T1000 (cell line): Measurements from ENCODE around the gene IER3.

Source experiments
- DNase-seq: peaks from one replicate; lab custom pipeline; 2025; ENCODE audit warnings: mixed read lengths; lab: John Stamatoyannopoulos, UW

IER3 gene

DNA sequence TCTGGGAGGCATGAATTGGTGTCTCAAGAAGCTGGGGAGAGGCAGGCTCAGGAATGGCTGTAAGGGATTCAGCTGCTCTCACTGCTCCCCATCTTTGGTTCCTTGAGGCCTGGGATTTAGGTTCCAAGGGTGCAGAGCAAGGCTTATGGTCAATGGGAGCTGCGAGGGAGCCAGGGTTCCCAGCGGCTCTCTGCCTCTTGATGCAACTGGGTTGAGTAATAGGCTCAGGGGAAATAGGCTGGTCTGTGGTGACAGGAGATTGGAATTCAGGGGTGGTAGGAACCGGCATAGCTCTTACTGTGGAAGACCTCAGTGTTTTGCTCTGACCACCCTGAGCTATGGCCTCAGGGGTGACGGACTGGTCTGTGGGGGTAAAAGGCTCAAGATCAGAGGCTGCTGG lies 40.5 kb downstream of the IER3 start:
- no peak for DNase-seq

DNA sequence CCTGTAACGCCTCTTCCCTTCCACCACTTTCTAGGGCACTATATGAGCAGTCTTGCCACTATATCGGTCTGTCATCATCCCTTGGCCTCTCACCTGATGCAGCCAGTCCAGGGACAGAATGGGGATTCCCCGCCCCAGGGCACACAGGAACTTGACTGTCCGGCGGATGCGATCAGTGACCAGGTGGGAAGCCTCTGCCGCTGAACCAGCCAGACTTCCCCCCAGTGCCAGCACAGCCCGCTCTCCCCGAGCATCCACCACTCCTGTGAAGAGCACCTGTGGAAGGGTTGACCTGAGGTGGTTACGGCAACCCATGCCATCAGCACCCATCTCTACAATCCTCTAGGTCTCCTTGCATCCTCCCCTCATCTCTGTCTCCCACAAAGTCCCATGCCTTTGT lies 41.3 kb downstream of the IER3 start:
- DNase-seq = no peak

DNA sequence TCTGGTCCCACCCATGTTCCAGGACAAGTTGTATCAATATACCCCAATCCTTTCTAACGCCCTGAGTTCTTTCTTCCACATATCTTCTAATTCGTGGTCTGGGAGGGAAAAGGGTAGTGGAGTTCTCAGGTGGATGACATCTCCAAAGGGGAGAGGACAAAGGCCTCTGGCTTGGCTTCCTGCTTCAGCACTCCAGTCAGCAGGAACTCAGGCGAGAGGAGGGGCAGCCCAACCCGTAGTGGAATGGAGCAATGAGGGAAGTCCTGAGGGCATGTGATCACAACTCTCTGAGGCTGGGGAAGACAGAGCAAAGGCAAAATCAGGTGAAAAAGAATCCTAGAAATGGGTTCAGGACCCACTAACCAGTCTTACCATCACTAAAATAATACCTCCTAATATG lies 44.0 kb downstream of the IER3 start:
- no peak for DNase-seq

DNA sequence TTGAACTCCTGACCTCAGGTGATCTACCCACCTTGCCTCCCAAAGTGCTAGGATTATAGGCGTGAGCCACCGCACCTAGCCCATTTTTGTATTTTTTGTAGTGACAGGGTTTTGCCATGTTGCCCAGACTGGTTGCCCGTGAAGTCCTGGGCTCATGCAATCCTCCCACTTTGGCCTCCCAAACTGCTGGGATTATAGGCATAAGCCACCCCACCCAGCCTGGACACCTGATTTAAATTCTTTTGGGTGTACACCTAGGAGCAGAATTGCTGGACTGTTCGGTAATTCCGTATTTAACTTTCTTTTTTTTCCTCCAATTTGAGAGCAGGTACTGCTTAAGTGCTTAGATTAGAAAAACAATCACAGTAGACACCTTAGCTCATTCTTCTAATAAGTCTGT lies 47.9 kb downstream of the IER3 start:
- no peak for DNase-seq
